Fibroblast of skin of right biceps (primary cell): ENCODE data around the gene CAMK1.
"Not testable (repeated sequence)": the region's sequence is repeated elsewhere in the genome, so short reads cannot be mapped to it uniquely, and the experiment has no call there.

Source experiments
- DNase-seq: peaks from one replicate; pipeline ENCODE4 v3.0.0-alpha.2; 2013

Gene CAMK1

DNA sequence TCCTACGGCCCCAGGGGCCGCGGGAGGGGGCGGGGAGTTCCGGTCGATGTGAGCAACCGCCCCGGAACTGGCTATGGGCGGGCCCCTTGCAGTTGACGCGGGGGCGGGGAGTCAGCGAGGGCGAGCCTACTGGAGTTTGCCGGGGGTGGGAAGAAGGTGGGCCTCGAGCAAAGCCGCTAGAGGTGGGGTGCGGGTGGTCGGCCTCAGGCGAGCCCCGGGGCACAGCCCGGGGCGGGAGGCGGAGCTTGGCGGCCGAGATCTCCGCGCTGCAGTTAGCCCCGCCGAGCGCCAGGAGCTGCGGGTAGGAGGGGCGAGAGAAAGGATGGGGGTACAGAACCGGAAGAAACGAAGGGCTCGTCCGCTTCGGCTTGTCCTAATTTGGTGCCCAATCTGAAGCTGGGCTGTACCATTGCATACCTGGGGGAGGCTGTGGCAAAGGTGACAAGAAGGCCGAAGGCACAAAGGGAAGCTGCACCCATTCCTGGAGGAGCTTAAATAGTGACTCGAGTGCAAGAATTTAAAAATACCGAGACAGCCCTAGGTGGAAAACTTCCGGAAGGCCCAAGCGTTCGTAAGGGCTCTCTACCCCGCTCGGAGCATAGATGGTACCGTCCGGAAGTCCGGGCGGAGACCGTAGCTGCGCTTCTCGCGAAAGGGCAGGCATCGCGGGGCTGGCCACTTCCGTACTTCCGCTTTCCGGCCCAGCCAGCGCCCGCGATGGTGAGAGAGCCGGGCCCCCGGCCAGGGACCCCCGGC is 22.8 kb upstream of the CAMK1 start, which contains the start of the genes ARPC4 and TADA3:
Gene ARPC4, plus strand, starts transcription at position 678 of the 756 bp plus-strand sequence. Its CDS starts 40 bp downstream, at position 718.
Gene TADA3, minus strand, starts transcription at position 69 of the 756 bp plus-strand sequence. CDS start 1,007 bp downstream, outside the sequence.
- DNase-seq, result peak; percentile 98

DNA sequence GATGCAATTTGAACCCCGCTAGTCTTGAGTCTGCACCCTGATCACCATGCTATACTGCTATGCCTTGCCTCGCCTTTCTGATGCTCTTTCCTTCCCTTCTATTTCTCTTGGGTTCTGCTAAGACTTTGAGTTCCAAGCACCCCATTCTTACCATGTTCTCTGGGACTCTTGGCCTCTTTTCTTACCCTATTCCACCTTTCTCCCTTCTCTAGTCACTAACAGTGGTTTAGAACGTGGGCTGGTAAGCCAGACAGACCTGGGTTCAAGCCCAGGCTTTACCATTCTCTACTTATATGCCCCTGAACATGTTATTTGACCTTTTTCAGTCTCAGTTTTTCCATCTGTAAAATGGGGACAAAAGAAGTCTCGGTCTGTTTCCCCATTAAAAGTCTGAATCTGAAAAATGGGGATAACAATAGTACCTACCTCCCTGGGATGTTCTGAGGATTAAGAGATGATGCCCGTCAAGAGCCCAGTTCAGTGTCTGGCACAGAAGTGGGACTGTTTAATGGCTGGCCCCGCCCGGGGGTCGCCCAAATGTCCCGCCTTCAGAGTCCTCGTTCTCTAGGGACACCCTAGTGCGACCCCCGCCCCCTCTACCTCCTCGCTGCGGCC is 22.1 kb upstream of the CAMK1 start:
- DNase-seq, result no peak

DNA sequence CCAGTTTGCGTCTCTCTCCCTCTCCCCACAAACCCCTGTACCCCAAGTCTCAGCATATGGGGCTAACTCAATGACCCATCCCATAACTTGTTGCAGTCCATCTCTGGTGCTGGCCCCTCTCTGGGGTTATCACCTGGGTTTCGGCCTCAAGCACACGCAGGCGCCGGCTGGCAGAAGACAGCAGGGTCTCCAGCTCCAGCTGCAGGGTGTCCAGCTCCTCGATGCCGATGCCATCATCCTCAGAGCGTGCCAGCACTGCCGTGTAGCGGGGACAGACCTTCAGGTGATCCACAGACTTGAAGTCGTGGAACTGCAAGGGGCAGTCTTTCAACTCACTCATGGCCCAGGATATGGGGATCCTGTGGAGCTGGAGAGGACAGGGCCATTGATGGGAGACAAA is 21.4 kb upstream of the CAMK1 start:
- no peak for DNase-seq

DNA sequence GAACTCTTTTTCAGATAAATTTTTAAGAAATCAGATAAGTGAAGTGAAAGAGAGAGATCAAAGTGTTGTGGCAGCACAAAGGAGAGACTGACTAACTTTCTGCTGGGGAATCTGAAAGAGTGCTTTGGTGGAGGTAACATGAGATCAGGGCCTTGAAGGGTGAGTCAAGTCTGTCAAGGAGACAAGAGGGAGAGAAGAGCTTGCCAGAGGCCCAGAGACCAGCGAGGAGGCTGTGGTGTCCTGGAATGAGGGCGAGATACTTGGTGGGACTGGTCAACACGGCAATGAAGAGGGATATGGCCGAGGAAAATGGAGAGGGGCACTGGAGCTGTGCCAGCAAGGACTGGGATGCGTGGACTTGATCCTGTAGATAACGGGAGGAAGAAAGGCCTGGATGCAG is 18.0 kb upstream of the CAMK1 start:
- no peak for DNase-seq

DNA sequence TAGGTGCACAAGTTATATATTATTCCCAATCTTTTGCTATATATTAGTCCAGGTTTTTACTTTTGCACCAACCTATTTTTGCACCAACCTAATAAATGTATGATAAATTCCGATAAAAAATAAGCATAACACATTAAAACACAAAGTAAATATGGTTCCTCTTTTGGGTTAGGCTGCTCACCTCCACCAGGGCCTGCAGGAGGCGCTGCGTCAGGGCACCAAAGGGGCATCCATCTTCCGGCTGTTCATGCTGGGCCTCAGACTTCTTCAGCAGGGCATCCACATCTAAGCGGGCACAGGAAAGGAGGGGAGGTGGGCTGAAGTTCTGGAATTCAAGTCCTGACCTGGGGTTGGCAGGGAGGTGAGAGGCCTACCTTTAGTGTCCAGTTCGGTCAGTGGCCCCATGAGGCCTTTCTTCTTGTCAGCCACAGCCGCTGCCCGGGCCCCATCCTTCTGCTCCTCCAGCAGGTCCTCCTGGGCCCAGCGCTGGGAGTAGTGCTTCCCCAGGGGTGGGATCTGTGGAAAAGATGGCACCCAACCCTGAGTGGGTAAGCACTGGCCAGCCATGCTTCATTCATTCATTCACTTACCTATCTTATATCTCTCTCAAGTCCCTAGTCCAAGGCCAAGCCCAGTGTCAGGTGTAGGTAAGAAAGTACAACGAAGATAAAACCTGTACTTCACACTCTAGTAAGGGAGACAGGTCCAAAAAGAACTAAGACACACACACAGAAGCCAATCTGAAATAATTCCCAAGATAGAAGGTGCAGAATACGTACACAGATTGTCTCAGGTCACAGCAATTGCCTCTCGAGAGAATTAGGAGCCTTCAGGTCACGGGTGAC is 17.3 kb upstream of the CAMK1 start:
- DNase-seq, result no peak

DNA sequence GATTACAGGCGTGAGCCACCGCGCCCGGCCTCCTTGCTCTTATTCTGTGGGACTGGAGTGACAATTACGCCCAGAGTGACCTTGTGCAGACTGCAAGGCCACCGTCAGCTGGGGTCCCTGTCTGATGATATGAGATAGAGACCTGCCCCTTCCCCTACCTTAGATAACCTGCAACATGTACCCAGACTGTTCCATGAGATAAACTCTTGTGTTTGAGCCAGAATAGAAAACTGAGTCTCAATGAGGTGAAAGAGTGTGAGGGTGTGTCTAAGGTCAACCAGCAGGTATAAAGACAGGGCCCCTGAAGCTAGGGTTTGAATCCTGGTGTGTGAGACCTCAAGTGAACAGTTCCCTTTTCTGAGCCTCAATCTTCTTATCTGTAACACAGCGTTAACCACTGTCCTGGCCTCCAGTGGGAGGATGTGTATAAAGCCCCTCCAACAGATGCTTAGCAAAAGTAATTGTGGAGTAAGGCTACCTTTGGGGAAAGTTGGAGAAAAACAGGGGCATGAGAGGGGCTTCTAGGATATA is 16.5 kb upstream of the CAMK1 start:
- DNase-seq, result no peak

DNA sequence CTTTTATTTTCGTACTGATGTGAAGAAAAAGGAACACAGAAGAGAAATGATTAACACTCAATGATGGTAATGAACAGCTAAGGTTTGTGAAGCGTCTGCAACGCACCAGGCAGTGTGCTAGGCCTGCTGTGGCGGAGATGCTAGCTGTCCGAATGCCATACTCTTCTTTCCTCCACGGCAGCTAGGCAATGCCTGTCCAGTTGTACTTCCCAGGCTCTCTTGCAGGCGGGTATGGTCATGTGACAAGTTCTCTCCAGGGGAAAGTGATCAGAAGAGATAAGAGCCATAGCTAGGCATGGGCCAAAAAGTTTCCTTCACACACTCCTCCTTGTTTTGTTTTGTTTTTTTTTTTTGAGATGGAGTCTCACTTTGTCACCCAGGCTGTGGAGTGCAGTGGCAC is 15.9 kb upstream of the CAMK1 start:
- DNase-seq, result no peak

DNA sequence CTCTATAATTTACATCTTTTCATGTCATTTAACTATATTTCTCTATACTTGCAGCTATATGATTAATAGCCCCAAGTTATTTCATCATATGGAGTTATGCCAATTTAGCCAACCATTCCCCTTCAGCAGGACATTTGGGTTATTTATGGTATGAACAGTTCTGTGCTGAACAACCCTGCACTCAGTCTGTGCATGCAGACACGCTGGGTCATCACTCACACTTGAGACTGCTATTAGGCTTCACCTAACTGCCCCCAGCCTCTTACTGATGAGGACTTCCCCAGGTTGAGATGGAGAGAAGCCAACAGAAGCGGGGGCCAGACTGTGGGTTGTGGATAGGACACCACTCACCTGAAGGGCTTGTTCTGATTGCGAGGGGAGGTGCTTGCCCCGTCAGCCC is 15.2 kb upstream of the CAMK1 start:
- DNase-seq, result peak; percentile 43

DNA sequence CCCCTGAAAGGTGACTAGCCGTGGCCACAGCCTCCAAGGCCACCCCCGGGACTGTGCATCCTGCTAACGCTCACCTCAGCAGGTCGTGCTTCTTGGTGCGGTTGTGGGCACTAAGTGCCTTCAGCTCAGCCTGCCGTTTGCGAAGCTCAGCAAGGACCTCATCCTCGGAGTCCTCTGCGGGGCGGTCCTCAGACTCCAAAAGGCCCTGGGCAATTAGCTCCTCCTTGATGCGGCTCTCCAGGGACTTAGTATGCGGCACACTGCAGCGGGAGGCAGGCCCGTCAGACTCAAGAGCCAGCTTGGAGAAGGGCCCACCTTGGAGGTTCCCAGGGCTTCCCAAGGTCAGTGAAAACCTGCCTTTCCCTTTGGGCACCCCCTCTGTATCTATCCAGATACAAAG is 14.2 kb upstream of the CAMK1 start:
- DNase-seq, result no peak

DNA sequence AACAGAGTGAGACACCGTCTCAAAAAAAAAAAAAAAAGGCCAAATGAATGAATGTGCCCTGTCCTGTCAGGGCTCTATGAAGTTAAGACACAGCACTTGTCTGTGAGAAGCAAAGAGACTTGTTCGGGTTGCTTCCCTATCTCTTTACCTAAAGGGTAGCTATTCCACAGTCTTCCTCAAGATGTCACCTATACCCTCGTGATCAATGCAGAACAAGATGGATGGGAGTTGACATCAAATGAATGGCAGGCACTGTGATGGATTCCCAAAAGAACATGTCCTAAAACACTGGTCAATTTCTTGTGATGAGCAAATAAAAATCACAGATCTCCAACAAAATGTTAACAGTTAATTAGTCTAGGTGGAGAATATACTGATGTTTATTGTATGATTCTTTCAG is 13.0 kb upstream of the CAMK1 start:
- no peak for DNase-seq

DNA sequence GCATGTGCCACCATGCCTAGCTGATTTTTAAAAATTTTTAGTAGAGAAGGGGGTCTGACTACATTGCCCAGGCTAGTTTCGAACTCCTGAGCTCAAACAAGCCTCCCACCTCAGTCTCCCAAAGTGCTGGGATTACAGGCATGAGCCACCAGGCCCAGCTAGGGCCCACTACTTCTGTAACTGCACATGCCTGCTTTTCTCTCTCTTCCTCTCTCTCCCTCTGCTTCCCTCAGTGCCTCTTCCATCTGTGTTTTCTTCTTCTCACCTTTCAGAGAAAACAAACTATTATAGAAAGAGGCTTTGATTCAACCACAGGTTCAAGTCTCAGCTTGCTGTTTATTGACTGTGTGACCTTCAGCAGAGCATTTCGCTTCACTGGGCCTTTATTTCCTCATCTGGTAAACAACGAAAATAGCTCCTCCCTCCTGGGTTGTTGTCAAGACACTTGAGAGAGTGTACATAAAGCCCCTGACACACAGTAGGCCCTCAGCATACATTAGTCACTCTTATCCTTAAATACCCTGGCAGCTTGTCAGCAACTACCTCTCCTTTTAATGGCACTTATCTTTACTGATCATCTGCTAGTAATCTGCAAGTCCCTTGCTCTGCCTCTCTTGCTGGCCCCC is 12.3 kb upstream of the CAMK1 start:
- no peak for DNase-seq

DNA sequence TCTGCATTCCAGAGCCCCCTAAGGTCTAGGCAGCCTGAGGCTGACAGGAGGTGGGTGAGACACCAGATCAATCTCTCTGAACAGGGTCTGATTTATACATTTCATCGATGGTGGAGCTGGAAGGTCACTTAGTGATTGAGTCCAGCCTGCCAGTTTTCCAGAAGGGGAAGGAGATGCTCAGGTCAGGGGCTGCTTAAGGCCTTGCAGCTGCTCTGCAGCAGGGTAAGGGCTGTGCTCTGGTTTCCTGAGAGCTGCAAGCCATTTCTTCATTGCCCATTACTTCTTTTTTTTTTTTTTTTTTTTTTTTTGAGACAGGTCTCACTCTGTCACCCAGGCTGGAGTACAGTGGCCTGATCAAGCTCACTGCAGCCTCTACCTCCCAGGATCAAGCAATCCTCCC is 11.8 kb upstream of the CAMK1 start:
- no peak for DNase-seq

DNA sequence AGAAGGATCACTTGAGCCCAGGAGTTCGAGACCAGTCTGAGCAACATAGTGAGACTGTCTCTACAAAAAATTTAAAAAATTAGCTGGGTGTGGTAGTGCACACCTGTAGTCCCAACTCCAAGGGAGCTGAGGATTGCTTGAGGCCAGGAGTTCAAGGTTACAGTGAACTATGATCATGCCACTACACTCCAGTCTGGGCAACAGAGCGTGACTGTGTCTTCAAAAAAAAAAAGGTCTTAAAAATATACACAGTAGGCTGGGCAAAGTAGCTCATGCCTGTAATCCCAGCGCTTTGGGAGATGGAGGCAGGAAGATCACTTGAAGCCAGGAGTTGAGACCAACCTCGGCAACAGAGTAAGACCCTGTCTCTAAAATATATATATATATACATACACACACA is 11.2 kb upstream of the CAMK1 start:
- DNase-seq, result no peak

DNA sequence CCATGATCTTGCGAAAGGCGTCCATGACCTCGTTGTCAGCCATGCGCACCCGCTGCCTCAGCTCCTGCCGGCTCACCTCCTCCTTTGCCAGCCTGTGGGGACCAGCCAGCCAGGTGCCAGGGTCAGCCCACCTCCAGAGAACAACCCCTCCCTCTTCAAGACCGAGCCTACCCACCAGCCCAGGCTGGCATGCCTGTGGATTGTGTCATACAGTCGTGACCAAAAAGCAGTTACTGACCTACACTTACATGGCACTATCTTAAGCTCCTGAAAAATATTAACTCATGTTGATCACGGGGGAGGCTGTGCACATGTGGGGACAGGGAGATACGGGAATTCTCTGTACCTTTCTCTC is 10.7 kb upstream of the CAMK1 start:
- DNase-seq, result no peak

DNA sequence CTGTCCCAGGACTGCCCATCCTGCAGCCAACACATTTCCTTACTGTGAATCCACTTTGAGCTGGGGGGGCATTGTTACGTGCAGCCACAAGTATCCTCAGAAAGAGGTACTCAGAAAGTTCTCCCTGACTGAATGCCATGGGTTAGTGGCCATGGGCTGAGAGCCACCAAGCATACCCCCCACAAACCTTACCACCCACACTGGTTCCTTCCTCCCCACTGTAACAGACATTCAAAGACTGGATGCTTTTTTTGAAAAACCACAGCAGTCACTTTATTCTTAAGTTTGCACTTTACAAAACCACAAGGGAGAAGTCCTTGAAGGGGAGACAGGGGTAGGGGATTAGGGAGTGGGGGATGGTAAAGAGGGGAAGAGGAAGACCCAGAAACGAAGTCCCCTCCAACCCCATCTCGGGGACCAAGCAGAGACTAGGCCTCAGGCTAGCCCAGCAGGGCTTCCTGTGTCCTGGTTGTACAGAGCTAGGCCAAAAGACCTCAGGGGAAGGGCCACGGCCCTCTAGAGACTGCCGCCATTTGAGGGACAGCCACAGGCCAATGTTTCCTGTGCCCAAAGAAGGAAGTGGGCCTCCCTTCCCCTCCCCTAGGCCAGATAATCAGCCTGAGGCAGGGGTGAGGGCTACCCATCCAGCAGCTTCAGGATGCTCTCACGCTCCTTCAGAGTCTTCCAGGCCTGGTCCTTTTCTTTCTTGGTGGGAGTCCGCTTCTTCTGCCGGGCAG is 10.1 kb upstream of the CAMK1 start:
- no peak for DNase-seq

DNA sequence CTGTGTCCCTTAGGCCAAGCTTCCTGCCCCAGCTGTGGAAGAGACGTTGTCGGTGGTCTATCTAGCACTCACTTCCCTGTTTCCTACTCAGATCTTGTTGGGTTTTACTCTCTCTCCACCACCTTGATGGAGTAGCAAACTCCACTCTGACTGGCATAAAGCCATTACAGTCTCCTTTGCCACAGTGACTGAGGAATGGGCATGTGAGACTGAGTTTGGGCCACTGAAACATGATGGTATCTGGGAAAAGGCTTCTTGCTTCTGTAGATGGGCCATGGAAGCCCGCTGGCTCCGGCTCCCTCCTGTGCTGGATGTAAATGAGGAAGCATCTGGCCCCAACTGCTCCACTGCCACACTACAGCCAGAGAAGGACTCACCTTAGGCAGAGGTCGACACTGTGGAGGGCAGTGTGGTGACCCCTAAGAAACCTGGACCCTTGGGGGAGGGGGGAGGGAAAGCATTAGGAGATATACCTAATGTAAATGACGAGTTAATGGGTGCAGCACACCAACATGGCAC is 9.4 kb upstream of the CAMK1 start:
- no peak for DNase-seq

DNA sequence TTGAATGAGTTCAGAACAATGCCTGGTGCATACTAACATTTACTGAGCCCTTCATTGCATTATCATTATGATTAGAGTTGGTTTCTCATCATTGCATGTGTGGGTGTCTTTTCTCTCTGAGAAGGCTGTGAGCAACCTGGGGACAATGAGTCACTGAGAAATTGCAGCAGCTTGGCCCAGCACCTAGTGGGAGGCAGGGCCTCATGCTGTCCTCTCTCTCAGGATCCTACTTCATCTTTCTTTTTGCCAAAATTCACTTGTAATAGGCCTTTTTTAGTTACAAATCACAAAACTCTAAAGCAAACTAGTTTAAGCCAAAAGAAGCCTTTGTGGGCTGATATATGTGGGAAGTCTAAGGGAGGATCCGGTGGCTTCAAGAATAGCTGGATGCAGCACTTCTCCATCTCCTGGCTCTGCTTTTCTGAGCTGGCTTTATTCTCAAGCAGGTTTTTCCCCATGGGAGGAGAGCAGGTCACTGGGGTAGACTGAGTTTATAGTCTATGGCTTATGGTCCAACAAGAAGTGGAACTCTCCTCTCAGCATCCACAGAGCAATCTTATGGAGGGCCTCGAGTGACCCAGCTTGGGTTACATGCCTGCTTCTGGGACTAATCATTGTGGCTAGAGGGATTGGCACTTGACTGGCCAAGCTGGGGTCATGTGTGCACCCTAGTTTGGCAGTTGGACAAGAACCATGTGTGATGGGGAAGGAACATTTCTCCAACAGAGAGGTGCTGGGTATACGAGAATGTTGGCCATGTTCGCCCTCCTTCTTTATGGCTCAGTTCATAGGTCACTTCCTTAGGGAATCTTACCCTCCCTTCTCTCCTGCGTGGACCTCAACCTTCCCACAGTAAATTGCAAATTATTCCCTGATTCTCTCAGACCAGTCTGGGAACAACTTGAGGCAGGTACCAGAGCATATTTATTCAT is 8.7 kb upstream of the CAMK1 start:
- DNase-seq, result peak; percentile 70

DNA sequence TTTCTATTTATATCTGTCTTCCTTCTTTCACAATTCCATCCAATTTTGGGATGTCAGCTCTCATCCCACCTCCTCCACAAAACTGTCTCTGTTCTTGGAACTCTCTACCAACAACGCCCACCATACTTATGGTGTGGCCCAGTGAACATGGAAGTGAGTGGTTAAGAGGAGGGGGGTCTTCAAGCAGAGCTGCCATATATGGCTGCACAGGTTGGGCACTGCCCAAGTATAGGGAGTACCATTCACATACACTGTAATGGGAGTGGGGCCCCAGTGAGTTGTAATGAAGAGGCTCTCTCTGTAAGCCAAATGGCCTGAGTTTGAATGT is 7.9 kb upstream of the CAMK1 start:
- no peak for DNase-seq

DNA sequence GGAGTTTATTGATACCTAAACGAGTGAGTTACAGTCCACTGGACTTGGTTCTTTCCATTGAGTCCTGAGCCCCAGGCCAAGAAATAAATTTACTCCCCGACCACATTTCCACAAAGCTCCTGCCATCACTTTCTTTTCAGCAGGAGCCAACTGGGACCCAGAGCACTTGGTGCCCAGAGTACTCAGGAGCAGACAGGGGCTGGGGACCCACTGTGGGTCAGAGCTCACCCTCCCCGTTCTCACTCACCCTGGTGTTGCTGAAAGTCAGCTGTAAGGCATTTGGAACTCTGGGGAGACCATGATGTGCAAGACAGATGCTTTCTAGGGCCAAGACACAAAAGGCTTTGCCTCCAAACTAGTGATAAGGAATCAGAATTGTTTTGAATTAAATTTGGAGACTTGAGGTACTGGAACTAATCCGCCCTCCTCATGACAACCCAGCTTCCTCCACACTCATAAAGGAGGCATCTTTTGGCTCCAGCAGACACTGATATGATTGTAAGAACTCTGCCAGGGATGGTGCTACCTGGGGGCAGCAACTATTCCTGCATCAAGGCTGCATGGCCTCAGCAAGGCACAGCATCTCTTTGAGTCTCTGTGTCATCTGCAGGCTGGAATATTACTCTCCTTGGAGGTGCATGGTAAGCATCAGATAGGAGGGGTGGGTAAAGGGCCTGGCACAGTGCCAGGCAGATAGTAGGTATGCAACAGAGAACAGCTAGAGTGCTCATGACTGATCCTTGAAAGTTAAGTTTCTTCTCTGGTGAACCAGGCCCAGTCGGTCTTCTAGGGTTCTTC is 7.3 kb upstream of the CAMK1 start:
- no peak for DNase-seq

DNA sequence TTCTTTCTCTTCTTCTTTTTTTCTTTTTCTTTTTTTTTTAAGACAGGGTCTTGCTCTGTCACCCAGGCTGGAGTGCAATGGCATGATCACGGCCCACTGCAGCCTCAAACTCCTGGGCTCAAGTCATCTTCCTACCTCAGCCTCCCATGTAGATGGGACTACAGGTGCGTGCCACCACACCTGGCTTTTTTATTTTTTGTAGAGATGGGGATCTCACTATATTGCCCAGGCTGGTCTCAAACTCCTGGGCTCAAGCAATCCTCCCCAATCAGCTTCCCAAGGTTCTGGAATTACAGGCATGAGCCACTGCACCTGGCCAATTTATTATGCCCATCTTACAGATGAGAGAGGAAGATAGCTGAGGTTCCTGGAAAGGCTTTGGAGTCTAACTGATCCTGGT is 1.3 kb upstream of the CAMK1 start:
- DNase-seq, result not testable (repeated sequence)
